Lower lobe of right lung (tissue), 2 donors: ENCODE measurements around the gene DUOX1. TPM values are rescaled to one million over a fixed set of nuclear protein-coding genes. Genes with fewer than 3 reads are reported as not detected.

ENCODE experiments used
- ATAC-seq, 2 donors: fragments of 200-7000 bp; cut with Tn5 transposase; one replicate each; pipeline ENCODE4 v1.9.1; 2020 to 2022; ENCODE audit warnings: mild to moderate bottlenecking in 2 of 2, moderate library complexity in 2 of 2
- DNase-seq: peaks from one replicate; pipeline ENCODE4 v3.0.0-alpha.2; 2020
- H3K27ac ChIP-seq: fragments of 200-600 bp; one replicate; pipeline ENCODE4 v1.8.0; 2022
- H3K27me3 ChIP-seq: fragments of 200-600 bp; one replicate; pipeline ENCODE4 v1.8.0; 2022; ENCODE audit warnings: low read depth
- H3K36me3 ChIP-seq: fragments of 200-600 bp; one replicate; pipeline ENCODE4 v1.8.0; 2022; ENCODE audit warnings: mild to moderate bottlenecking
- H3K4me1 ChIP-seq: fragments of 200-600 bp; one replicate; pipeline ENCODE4 v1.8.0; 2022
- H3K4me3 ChIP-seq: fragments of 200-600 bp; one replicate; pipeline ENCODE4 v1.8.0; 2022; ENCODE audit warnings: mild to moderate bottlenecking
- H3K9me3 ChIP-seq: fragments of 200-600 bp; one replicate; pipeline ENCODE4 v1.8.0; 2022
- intact Hi-C: fragments of 100-400 bp; cut with DNase I; formaldehyde crosslinking; loops from one replicate; pipeline ENCODE4 v1.11.0; 2022
- total RNA-seq: library from RNA; stranded (reverse); fragmentation: NEBNext Ultra II Directional; extraction: Animal tissue kit (Norgen Biotek cat#: 25700); gene quantifications from one replicate; pipeline ENCODE4 v1.2.1, GENCODE V29; 2021
- TF ChIP-seq, protein P1 (sequence below): fragments of 200-600 bp; IDR thresholded peaks from one replicate; pipeline ENCODE4 v1.8.0; 2022; ENCODE audit warnings: antibody characterized with exemption, mild to moderate bottlenecking
- donor health status: DM: no; HTN: yes; CAD: no; lungs with severe emphysema.

The DUOX1 gene
- total RNA-seq, 1 donor from 2014 or later = 317 TPM

DNA sequence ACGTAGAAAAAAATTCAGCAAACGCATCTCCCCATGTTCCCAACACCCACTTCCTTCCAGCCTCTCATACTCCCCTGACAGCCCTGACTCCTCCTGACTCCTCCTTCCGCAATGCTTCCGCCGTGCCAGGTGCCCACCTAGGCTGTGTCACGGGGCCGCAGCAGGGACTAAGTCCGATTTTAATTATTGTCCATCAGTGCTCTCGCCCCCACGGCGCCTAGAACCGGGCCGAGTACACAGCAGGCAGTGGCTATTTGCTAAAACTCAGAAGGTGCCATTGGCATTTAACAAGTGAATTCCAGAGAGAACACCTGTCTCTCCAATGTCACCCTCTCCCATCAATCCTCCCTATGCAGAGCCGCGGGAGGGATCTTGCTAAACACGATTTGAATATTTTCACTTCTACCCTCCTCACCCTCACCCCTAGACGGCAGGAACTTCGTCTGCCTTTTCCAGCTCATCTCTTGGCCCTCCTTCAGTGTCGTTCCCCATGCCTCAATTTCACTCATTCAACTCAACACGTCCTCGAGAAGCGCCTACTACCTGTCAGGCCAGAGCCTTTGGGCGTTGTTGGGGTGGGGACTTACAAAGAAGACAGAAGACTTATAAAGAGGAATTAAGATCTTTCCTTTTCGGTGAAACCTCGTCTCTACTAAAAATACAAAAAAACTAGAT is 69.5 kb downstream of the DUOX1 start:
- Histone ChIP-seq H3K27ac (peak overlapping the region; percentile 98), H3K4me3 (peak overlapping the region; percentile 75), H3K27me3 (no peaks in the 10 kb centered on the region), H3K4me1 (peaks cover 16% of the 10 kb centered on the region), H3K36me3 (no peaks in the 10 kb centered on the region), H3K9me3 (no peaks in the 10 kb centered on the region)
- DNase-seq (no peak), ATAC-seq (no peak)
- TF ChIP-seq, protein P1, sequence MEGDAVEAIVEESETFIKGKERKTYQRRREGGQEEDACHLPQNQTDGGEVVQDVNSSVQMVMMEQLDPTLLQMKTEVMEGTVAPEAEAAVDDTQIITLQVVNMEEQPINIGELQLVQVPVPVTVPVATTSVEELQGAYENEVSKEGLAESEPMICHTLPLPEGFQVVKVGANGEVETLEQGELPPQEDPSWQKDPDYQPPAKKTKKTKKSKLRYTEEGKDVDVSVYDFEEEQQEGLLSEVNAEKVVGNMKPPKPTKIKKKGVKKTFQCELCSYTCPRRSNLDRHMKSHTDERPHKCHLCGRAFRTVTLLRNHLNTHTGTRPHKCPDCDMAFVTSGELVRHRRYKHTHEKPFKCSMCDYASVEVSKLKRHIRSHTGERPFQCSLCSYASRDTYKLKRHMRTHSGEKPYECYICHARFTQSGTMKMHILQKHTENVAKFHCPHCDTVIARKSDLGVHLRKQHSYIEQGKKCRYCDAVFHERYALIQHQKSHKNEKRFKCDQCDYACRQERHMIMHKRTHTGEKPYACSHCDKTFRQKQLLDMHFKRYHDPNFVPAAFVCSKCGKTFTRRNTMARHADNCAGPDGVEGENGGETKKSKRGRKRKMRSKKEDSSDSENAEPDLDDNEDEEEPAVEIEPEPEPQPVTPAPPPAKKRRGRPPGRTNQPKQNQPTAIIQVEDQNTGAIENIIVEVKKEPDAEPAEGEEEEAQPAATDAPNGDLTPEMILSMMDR = no peak
- intact Hi-C loops = no loop called here

DNA sequence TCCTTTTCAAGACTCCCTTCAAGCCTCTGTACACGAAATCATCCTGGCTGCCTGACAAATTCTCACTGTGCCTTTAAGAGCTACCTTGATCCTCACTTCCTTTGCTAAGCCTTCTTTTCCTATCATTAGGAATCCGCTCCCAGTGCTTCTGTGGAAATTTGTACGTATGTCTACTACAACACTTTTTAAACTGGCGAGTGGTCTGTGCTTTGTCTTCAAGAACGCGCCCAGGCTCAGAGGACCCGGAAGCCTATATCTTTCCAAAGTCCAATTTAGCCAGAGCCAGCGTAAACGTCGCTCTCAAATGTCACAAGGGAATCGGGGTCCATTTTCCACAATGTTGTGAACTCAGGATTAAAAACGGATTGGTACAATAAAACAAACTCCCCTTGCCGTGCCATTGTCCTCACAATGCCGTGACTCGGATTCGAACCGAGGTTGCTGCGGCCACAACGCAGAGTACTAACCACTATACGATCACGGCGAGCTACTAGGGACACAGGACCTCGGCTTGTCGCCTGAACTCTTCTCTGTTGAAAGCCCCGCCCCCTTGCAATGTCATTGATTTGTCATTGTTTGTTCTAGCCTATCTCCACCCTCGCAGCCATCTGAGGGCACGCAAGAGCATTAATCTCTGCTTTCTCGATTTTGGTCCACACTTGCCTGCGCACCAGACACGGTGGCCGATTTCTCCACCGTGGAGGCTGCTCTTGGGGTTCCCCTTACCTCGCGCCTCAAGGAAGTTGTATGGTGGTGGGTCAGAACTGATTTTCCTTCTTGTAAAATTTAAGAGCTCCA is 70.4 kb downstream of the DUOX1 start:
- TF ChIP-seq, protein P1 = no peak
- ATAC-seq = peak; percentile 84 to 91
- Histone ChIP-seq H3K4me3 (peak overlapping the region; percentile 75), H3K27me3 (no peaks in the 10 kb centered on the region), H3K27ac (peak overlapping the region; percentile 98), H3K9me3 (no peaks in the 10 kb centered on the region), H3K36me3 (no peaks in the 10 kb centered on the region), H3K4me1 (peaks cover 16% of the 10 kb centered on the region)
- intact Hi-C loops = loop anchor here (10.0 kb wide), 1 partner anchor 205 kb away; a partner anchor contains a TSS
- DNase-seq = peak; percentile 92

DNA sequence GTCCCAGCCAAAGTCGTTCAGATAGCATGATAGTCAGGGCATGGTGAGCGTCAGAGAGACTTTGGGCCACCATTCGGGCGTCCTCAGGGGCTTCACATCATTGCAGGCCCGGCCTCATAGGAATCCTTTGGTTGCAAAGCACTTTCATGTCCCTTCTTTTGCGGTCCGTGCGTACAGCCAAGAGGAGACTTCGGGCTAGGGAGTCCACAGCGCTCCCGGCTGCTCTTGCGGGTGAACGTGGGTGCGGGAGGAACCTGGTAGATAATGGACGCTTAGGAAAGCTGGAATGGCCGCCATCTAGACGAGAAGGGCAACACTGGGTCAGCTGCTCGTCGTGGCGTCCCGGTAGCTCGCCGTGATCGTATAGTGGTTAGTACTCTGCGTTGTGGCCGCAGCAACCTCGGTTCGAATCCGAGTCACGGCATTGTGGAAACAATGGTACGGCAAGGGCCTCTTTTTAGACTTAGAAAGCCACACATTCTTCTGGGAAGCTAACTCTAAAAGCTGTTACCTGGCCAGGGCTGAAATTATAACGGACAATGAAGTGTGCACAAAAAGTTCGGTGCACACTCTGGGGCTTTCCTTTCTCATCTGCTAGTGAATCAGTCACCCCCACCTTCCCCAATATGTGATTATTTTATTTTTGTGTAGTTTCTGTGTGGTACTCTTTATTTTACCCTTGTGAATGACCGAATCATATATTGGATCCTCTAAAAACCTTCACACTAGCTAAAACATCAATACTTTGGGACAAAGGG is 71.2 kb downstream of the DUOX1 start:
- Histone ChIP-seq H3K27me3 (no peaks in the 10 kb centered on the region), H3K9me3 (no peaks in the 10 kb centered on the region), H3K27ac (peak overlapping the region; percentile 98), H3K4me3 (peak overlapping the region; percentile 75), H3K4me1 (peaks cover 16% of the 10 kb centered on the region), H3K36me3 (no peaks in the 10 kb centered on the region)
- TF ChIP-seq, protein P1 = no peak
- DNase-seq = peak; percentile 85
- intact Hi-C loops = loop anchor here (10.0 kb wide), 1 partner anchor 204 kb away; a partner anchor contains a TSS
- peak; percentile 67 to 73 for ATAC-seq

DNA sequence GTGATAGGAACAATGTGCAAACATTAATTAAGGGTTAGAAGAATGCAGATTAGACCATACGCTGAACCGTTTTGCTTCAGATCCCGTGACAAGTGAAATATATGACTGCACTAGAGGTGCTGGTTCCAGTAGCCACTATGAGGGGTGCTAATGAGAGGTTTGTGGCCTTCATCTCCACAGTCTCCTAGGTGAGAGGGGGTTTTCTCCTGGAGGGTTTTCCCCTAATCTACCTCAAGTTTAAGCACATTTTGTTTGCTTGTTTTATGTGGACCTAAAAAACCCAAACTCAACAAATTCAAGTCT is 71.7 kb downstream of the DUOX1 start:
- Histone ChIP-seq H3K9me3 (no peaks in the 10 kb centered on the region), H3K4me1 (peaks cover 16% of the 10 kb centered on the region), H3K27me3 (no peaks in the 10 kb centered on the region), H3K4me3 (peak overlapping the region; percentile 75), H3K36me3 (no peaks in the 10 kb centered on the region), H3K27ac (peak overlapping the region; percentile 98)
- TF ChIP-seq, protein P1 = no peak
- DNase-seq (no peak), ATAC-seq (no peak)
- intact Hi-C loops = loop anchor here (10.0 kb wide), 1 partner anchor 203 kb away; a partner anchor contains a TSS

DNA sequence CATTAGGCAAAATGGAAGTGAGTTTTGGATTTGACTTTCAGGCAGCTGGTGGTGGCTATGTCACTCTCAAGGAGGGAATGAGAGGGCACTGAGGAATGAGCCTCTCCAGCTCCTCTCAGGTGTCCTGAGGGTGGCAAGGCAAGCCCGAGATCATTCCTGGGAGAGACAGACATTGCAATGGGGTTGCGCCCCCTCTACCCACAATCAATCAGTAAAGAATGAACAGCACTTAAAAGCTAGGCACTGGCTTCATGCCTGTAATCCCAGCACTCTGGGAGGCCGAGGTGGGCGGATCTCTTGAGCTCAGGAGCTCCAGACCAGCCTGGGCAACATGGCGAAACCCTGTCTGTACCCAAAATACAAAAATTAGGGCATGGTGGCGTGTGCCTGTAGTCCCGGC is 72.1 kb downstream of the DUOX1 start:
- H3K27ac ChIP-seq = no peak overlapping the region
- no peaks in the 10 kb centered on the region for H3K36me3 ChIP-seq
- peaks cover 16% of the 10 kb centered on the region for H3K4me1 ChIP-seq
- no peak for ATAC-seq
- intact Hi-C loops = loop anchor here (10.0 kb wide), 1 partner anchor 203 kb away; a partner anchor contains a TSS
- no peak for DNase-seq
- no peak overlapping the region for H3K4me3 ChIP-seq
- TF ChIP-seq, protein P1 = no peak
- H3K27me3 ChIP-seq = no peaks in the 10 kb centered on the region
- no peaks in the 10 kb centered on the region for H3K9me3 ChIP-seq
